ENCODE data around the gene ALDH5A1.

DNA sequence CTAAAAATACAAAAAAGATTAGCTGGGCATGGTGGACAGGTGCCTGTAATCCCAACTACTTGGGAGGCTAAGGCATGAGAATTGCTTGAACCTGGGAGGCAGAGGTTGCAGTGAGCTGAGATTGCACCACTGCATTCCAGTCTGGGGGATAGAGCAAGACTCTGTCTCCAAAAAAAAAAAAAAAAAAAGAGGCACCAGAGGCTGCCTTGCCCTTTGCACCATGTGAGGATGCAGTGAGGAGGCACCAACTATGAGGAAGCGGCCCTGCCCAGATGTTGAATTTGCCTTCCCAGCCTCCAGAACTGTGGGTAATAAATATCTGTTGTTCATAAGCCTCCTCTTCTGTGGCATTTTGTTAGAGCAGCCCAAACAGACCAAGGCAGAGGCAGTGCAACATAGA is 54.4 kb downstream of the ALDH5A1 start:
- TF ChIP-seq, protein P1, sequence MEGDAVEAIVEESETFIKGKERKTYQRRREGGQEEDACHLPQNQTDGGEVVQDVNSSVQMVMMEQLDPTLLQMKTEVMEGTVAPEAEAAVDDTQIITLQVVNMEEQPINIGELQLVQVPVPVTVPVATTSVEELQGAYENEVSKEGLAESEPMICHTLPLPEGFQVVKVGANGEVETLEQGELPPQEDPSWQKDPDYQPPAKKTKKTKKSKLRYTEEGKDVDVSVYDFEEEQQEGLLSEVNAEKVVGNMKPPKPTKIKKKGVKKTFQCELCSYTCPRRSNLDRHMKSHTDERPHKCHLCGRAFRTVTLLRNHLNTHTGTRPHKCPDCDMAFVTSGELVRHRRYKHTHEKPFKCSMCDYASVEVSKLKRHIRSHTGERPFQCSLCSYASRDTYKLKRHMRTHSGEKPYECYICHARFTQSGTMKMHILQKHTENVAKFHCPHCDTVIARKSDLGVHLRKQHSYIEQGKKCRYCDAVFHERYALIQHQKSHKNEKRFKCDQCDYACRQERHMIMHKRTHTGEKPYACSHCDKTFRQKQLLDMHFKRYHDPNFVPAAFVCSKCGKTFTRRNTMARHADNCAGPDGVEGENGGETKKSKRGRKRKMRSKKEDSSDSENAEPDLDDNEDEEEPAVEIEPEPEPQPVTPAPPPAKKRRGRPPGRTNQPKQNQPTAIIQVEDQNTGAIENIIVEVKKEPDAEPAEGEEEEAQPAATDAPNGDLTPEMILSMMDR (IDR thresholded peaks at IDR 0.05), result no peak
- TF ChIP-seq POLR2A (IDR thresholded peaks at IDR 0.05) (no peak), POLR2AphosphoS5 (IDR thresholded peaks at IDR 0.05) (no peak), EP300 (IDR thresholded peaks at IDR 0.05) (no peak)
